ENCODE results near the gene ADGRB3.
"Not testable (repeated sequence)": the region's sequence is repeated elsewhere in the genome, so short reads cannot be mapped to it uniquely, and the experiment has no call there.

The ADGRB3 gene

GRCh38 chr6:68738039-68738438 lies 103.0 kb downstream of the ADGRB3 start:
- no peak for DNase-seq (ENCODE audit: low read depth in 2 of 2, low spot score in 1 of 2)

DNA sequence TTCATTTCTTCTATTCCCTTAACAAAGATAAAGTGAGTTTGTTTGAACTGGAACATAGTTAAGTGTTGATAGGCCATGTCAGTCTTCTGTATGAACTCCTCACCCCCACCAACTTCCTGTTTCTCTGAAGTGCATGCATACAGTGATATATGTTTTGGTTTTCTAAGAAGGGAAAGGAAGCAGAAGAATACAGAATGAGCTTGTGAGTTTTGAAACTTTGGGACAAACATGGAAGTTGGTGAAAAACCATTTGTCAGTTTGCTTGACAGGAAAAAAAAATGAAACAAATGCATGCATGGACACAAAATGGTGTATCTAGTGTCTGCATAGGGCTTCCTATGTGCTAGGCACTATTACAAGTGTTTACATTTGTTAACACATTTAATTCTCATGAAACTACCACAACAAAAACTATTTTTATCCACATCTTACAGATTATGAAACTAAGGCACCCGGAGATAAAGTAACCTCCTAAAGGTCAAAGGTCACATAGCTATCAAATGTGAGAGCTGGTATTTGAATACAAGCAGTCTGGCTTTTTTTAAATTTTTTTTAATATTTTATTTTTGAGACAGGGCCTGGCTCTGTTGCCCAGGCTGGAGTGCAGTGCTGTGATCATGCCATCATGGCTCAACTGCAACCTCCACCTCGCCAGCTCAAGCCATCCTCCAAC lies 105.9 kb downstream of the ADGRB3 start:
- no peak for DNase-seq (ENCODE audit: low read depth in 2 of 2, low spot score in 1 of 2)

GRCh38 chr6:68741501-68742386 lies 106.7 kb downstream of the ADGRB3 start:
- DNase-seq (ENCODE audit: low read depth in 2 of 2, low spot score in 1 of 2), result no peak

GRCh38 chr6:68743099-68743498 lies 108.0 kb downstream of the ADGRB3 start:
- DNase-seq (ENCODE audit: low read depth in 2 of 2, low spot score in 1 of 2), result no peak

DNA sequence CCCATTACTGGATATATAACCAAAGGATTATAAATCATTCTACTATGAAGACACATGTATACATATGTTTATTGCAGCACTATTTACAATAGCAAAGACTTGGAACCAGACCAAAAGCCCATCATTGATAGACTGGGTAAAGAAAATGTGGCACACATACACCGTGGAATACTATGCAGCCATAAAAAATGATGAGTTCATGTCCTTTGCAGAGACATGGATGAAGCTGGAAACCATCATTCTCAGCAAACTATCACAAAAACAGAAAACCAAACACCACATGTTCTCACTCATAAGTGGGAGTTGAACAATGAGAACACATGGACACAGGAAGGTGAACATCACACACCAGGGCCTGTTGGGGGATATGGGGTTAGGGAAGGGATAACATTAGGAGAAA lies 109.3 kb downstream of the ADGRB3 start:
- DNase-seq (ENCODE audit: low read depth in 2 of 2, low spot score in 1 of 2), result not testable (repeated sequence)

DNA sequence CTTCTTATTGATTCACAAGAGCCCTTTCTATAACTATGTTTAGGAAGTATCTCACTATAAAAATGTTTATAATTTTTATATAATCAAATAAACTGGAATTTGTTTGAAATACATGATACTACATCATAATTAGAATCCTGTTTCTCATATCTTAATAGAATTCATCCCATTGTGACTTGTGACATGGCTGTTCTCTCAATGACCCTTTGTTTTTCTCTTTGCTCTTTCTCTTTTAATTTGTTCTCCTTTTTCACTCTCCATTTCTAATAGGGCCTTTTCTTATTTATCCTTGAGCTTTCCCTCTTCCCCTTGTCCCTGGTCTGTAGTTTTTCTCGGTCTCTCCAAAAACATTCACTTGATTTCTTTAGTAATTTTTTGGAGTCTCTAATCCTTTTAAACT lies 111.3 kb downstream of the ADGRB3 start:
- no peak for DNase-seq (ENCODE audit: low read depth in 2 of 2, low spot score in 1 of 2)

GRCh38 chr6:68747110-68747790 lies 112.2 kb downstream of the ADGRB3 start:
- DNase-seq (ENCODE audit: low read depth in 2 of 2, low spot score in 1 of 2), result no peak

DNA sequence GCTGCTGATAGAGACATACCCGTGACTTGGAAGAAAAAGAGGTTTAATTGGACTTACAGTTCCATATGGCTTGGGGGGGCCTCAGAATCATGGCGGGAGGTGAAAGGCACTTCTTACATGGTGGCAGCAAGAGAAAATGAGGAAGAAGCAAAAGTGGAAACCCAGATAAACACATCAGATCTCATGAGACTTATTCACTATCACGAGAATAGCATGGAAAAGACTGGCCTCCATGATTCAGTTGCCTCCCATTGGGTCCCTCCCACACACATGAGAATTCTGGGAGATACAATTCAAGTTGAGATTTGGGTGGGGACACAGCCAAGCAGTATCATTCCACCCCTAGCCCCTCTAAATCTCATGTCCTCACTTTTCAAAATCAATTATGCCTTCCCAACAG lies 112.8 kb downstream of the ADGRB3 start:
- not testable (repeated sequence) for DNase-seq (ENCODE audit: low read depth in 2 of 2, low spot score in 1 of 2)

DNA sequence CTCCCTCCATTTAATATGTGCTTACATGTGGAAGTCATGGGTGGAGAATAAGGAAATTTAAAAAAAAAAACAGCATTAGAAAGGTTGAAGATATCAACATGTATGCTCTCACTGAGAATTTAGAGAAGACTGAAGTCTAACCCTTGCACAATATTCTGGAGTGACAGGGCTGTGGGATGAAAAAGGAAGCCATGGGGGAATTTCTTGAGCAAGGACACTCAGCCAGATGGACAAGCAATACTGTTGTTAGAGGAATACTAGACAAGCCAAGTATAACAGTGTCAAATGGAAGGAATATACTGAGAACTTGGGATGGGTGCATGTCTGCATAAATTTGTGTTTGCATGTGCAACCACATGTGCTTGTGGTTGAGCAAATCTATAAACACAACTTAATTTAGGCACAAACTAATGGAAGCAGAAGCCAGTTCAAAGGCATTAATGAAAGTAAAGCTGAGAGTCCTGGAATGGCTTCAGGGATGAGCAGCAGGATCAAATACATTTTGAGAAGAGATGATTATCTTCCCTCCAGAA lies 119.7 kb downstream of the ADGRB3 start:
- DNase-seq (ENCODE audit: low read depth in 2 of 2, low spot score in 1 of 2), result no peak

DNA sequence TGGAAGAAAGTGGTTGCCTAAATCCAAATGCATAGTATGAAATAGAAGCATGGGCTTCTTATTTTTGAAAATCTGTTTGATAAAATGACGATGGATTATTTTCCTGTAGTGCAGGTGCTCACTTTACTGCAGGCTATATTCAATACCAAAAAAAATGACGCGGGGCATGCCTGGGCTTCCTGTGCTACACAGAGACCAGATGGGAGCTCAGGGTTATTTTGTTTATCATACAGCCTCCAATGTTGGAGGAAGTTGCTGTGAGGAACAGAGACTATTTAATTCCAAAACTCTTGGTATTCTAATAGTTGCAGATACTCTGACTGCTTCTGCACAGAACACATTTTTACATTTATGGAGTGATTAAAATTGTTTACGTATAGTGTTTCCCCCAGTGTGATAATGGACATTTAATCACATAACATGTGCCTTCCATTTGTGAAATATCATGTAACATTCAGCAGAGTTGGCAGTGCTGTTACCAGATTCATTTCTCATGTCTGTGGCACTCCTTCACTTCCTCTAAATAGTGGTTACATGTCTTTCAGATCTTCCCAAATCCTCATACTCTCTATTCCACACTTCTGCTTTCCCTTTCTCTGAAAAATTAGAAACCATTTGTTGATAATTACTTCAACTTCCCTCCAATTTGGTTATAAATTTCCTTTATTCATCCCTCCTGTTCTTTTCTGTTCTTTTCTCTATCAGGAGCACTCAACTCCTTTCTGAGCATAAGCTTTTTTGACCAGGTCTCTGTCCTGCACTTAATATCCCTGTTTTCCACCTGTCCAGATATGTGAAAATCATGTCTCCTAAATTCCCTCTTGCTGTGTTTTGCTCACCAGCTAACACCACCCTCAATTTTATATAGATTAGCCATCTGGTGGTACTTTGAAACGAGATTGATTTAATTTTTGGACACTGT lies 121.6 kb downstream of the ADGRB3 start:
- no peak for DNase-seq (ENCODE audit: low read depth in 2 of 2, low spot score in 1 of 2)

DNA sequence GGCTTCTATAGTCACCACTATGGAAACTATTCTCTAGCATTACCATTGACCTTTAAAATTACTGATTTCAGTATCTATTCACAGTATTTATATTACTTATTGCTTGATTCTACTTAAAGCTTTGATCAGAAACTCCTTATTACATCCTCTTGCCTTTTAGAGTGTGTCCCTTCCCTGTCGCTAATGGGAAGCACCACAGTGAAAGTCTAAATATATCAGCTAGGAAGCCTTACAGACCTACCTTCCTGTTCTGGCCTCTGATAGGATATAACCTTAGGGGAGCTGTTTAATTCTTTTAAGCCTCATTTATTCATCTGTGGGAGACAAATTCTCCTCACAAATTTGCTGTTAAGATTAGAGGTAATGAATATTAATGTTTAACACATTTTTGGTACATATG lies 122.7 kb downstream of the ADGRB3 start:
- no peak for DNase-seq (ENCODE audit: low read depth in 2 of 2, low spot score in 1 of 2)

DNA sequence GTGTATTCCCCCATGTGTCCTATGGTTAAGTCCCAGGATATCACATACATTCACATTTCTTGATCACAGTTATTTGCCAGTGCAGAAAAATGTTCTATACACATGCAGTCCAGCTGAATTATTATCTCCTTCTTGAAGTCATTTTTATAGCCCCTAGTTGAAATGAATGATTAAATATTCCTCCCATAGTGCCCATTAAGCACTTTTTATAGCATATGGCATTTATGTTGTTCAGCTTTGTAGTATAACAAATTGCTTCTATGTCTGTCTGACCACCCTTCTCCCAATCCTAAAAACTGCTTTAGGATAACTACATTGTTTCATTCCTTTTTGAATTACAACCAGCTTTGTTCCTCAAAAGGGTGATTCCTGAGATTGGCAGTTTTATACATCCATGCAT lies 123.5 kb downstream of the ADGRB3 start:
- no peak for DNase-seq (ENCODE audit: low read depth in 2 of 2, low spot score in 1 of 2)

GRCh38 chr6:68760485-68760884 lies 125.4 kb downstream of the ADGRB3 start:
- no peak for DNase-seq (ENCODE audit: low read depth in 2 of 2, low spot score in 1 of 2)

DNA sequence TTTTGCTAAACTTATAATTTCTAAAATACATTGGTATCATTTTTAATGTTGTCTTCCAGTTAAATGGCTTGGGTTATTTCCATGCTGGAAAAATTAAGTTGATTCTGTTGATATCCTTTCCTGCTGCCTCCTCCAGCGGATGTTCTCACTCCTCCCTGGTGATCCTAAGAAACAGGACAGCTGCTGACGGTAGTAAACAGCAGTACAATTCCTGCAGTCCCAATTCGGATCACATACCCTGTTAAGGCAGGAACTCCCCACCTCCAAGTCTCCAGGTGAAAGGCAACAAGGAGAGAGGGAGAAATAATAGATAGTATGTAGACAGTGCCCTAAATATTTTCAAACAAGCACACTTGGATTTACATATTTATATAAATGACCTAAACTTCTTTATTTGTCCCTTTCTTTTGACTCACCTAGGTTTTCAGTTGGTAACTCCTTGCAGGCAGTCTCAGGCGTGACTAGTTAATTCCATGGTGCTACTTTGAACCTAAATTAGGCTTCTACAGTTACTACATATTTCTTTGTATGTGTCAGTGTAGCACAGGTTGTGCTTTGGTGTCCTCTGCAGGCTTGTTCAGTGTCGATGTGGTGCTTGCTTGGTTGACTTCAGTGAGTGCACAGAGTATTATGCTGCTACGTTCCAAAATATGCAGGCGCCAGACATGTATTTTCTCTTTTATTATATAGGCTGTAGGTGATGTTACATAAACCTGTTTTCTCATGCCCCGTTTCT lies 126.0 kb downstream of the ADGRB3 start:
- no peak for DNase-seq (ENCODE audit: low read depth in 2 of 2, low spot score in 1 of 2)

- no peak for DNase-seq (ENCODE audit: low read depth in 2 of 2, low spot score in 1 of 2)
Observed at GRCh38 chr6:68761985-68762384, 126.9 kb downstream of the ADGRB3 start.

- DNase-seq (ENCODE audit: low read depth in 2 of 2, low spot score in 1 of 2), result no peak
Observed at GRCh38 chr6:68771426-68771825, 136.3 kb downstream of the ADGRB3 start.

DNA sequence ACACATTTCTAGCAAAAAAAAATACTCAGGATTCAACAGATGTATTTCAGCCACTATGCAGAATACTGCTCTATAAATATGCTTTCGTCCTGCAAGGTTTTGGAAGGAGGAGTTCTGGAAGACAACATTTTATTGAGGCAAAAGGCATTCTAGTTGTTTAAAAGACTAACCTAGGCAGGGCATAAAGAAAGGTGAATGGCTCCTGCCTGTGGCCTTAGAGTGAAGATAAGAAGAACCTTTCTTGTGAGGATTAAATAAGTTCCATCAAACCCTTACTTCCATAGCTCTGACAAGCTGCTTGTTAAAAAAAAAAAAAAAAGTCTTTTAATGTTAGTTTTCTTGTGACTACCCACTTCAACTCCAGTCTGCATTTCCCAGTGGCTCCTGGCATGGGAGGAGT lies 139.8 kb downstream of the ADGRB3 start:
- no peak for DNase-seq (ENCODE audit: low read depth in 2 of 2, low spot score in 1 of 2)

- no peak for DNase-seq (ENCODE audit: low read depth in 2 of 2, low spot score in 1 of 2)
Observed at GRCh38 chr6:68776354-68776753, 141.3 kb downstream of the ADGRB3 start.

- no peak for DNase-seq (ENCODE audit: low read depth in 2 of 2, low spot score in 1 of 2)
Observed at GRCh38 chr6:68777956-68778355, 142.9 kb downstream of the ADGRB3 start.

All from stimulated activated CD8-positive, alpha-beta memory T cell treated with anti-CD3 and anti-CD28 coated beads, Interleukin-4, amount 100 ng/mL, for 4 hours (primary cell).